Subcutaneous abdominal adipose tissue (tissue), 5 donors: ENCODE measurements around the gene NR6A1.

Experiments used
- H3K27ac ChIP-seq: one replicate; pipeline ENCODE4 v1.7.0; 2013; ENCODE audit warnings: low read depth, mild to moderate bottlenecking, inconsistent platforms, low read length, moderate library complexity
- H3K27me3 ChIP-seq, 5 donors: one replicate each; pipeline ENCODE4 v1.7.0; 2013; ENCODE audit warnings: low read length in 5 of 5, inconsistent platforms in 1 of 5; ENCODE audit not compliant: control insufficient read depth in 5 of 5, insufficient read depth in 4 of 5
- H3K36me3 ChIP-seq, 5 donors: one replicate each; pipeline ENCODE4 v1.7.0; 2013; ENCODE audit warnings: low read length in 5 of 5; ENCODE audit not compliant: control insufficient read depth in 5 of 5, insufficient read depth in 5 of 5
- H3K4me1 ChIP-seq, 5 donors: one replicate each; pipeline ENCODE4 v1.7.0; 2013; ENCODE audit warnings: low read length in 5 of 5, mild to moderate bottlenecking in 3 of 5, moderate library complexity in 1 of 5; ENCODE audit not compliant: control insufficient read depth in 5 of 5, insufficient read depth in 5 of 5
- H3K4me3 ChIP-seq, 5 donors: one replicate each; pipeline ENCODE4 v1.7.0; 2013; ENCODE audit warnings: low read length in 5 of 5, low read depth in 1 of 5
- H3K9ac ChIP-seq, 5 donors: one replicate each; pipeline ENCODE4 v1.7.0; 2013; ENCODE audit warnings: low read length in 5 of 5, mild to moderate bottlenecking in 4 of 5, moderate library complexity in 3 of 5
- H3K9me3 ChIP-seq, 5 donors: one replicate each; pipeline ENCODE4 v1.7.0; 2013; ENCODE audit warnings: low read length in 5 of 5; ENCODE audit not compliant: control insufficient read depth in 5 of 5
- donor health status: healthy.
- donor health status: healthy.
- donor health status: healthy.
- donor health status: healthy.
- donor health status: healthy.

Gene NR6A1

GRCh38 chr9:124771021-124771866, at the start of gene NR6A1:
TSS of gene NR6A1 (minus strand) at chr9:124771311.
- no peaks in the 10 kb centered on the region for H3K36me3 ChIP-seq
- H3K4me3 ChIP-seq = peak within 1 kb of the TSS; percentile 71 to 81 (median 77)
- H3K9me3 ChIP-seq = no peaks in the 10 kb centered on the region
- peaks cover 0 to 34% (median 29%) of the 10 kb centered on the region in 5 donors for H3K4me1 ChIP-seq
- H3K27me3 ChIP-seq = peaks cover 8 to 43% (median 18%) of the 10 kb centered on the region in 5 donors
- H3K27ac ChIP-seq = no peak within 1 kb of the TSS
- peak within 1 kb of the TSS in 4 of 5 donors; percentile 67 to 83 (median 72) for H3K9ac ChIP-seq

DNA sequence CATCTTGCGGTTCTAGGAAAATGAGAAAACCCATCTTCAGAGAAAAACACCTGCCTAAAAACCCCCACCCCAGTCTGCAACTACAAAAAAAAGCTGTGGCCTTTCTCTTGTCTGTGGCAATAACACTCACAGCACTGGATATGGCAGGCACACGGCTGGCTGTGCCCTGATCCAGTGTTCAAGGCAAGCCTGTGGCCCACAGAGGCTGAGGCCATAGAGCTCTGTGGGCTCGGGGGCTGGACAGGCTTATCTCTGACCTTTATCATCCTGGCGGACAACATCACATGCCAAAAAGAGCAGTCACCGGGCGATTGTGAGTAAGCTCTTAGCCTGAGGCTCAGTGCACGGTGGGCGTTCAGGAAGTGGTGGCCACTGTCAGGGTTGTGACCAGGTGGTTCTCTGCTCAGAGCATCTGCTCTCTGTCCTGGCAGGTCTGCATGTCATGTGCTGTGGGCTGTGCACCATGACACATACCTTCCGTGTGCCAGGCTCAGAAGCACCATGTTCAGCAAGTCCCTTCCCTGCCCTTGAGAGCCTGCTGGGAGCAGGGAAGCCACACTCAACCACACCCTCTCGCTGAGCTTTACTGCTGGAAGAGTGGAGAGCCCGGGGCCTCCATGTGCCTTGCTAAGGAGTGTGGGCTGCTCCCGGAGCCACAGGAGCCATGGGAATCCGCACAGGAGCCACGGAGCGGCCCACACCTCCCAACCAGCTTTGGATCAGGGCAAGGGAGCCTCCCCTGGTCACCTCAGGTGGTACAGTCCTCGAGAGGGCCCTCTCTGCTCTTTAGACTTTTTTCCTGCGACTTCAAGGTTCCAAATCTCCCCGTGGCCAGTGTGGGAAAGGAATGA, 47.5 kb upstream of the NR6A1 start:
- no peak overlapping the region for H3K27ac ChIP-seq
- H3K9me3 ChIP-seq = no peaks in the 10 kb centered on the region
- H3K4me1 ChIP-seq = peaks cover 0 to 8% (median 0%) of the 10 kb centered on the region in 5 donors
- no peak overlapping the region for H3K9ac ChIP-seq
- no peak overlapping the region for H3K4me3 ChIP-seq
- no peaks in the 10 kb centered on the region for H3K36me3 ChIP-seq
- no peaks in the 10 kb centered on the region for H3K27me3 ChIP-seq

GRCh38 chr9:124815601-124816000, 44.5 kb upstream of the NR6A1 start:
- Histone ChIP-seq H3K4me1 (peaks cover 0 to 14% (median 9%) of the 10 kb centered on the region in 5 donors), H3K27me3 (no peaks in the 10 kb centered on the region)

GRCh38 chr9:124814164-124814535, 43.0 kb upstream of the NR6A1 start:
- H3K27me3 ChIP-seq = no peaks in the 10 kb centered on the region
- H3K4me1 ChIP-seq = peaks cover 0 to 14% (median 9%) of the 10 kb centered on the region in 5 donors
- H3K4me3 ChIP-seq = no peak overlapping the region
- peaks cover 0 to 17% (median 11%) of the 10 kb centered on the region in 5 donors for H3K36me3 ChIP-seq
- no peak overlapping the region for H3K27ac ChIP-seq
- no peak overlapping the region for H3K9ac ChIP-seq
- no peaks in the 10 kb centered on the region for H3K9me3 ChIP-seq

More at GRCh38 chr9:124815601-124816000, 44.5 kb upstream of the NR6A1 start:
- no peaks in the 10 kb centered on the region for H3K9me3 ChIP-seq
- H3K9ac ChIP-seq = no peak overlapping the region
- no peak overlapping the region for H3K4me3 ChIP-seq
- H3K36me3 ChIP-seq = peaks cover 0 to 4% (median under 1%) of the 10 kb centered on the region in 5 donors
- H3K27ac ChIP-seq = no peak overlapping the region

DNA sequence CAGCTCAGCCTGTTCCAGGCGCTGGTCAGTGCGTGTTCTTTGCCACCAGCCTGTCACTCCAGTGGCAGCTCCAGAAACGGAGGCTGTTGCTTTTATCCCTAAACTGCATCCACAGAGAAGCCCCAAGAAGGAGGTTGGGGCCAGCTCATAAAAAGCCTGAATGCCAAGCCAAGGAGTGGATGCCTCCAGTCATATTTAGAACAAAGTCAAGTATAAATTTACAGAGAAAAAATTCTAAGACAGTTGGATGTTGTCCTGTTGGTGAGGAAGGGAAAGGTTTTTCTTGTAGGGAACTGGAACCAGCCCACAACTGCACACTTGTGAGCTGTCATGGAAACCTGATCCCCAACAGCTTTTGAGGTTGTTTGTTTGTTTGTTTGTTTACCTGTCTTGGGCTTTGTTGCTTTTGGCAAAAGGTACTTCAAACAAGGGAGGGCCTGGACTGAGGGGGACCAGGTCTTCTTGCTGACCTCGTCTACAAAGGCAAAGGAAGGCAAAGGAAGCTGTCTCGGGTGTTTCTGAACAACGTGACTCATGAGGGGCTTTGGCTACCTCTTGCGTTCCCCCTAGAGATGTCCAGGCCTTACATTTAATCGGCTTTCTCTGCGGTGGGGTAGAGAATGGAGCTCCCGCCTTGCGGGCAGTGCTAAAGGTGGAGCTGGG, 42.5 kb upstream of the NR6A1 start:
- no peak overlapping the region for H3K27ac ChIP-seq
- H3K9me3 ChIP-seq = no peaks in the 10 kb centered on the region
- no peaks in the 10 kb centered on the region for H3K27me3 ChIP-seq
- peaks cover 0 to 9% (median 8%) of the 10 kb centered on the region in 5 donors for H3K4me1 ChIP-seq
- peaks cover 0 to 17% (median 11%) of the 10 kb centered on the region in 5 donors for H3K36me3 ChIP-seq
- H3K9ac ChIP-seq = no peak overlapping the region
- H3K4me3 ChIP-seq = no peak overlapping the region

GRCh38 chr9:124813041-124813440, 41.9 kb upstream of the NR6A1 start:
- no peaks in the 10 kb centered on the region for H3K9me3 ChIP-seq
- H3K4me1 ChIP-seq = peaks cover 0 to 9% (median 6%) of the 10 kb centered on the region in 5 donors
- H3K36me3 ChIP-seq = peaks cover 0 to 23% (median 11%) of the 10 kb centered on the region in 5 donors
- H3K9ac ChIP-seq = no peak overlapping the region
- H3K27ac ChIP-seq = no peak overlapping the region
- no peak overlapping the region for H3K4me3 ChIP-seq
- no peaks in the 10 kb centered on the region for H3K27me3 ChIP-seq

DNA sequence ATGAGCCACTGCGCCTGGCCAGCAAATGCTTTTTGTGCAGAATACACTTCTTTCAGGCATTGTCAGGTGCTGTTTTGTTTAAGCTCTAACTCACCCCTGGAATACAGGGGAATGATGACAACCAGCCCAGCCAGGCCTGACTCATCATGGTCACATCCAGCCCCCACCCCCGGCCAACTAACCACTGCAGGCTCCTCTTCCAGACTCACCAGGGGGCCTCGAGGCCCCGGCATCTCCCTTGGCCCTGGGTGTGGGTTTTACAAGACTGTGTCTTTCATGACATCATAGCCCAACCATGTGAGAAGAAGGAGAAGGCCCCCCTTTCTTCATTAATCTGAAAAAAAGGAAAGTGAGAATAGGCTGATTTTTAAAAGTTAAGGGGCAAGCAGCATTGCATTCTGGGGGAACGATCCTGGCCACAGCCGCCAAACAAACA, 41.3 kb upstream of the NR6A1 start:
- Histone ChIP-seq H3K9ac (no peak overlapping the region), H3K27me3 (no peaks in the 10 kb centered on the region), H3K9me3 (no peaks in the 10 kb centered on the region), H3K27ac (no peak overlapping the region), H3K4me3 (no peak overlapping the region), H3K4me1 (peaks cover 0 to 9% (median 6%) of the 10 kb centered on the region in 5 donors), H3K36me3 (peaks cover 0 to 24% (median 11%) of the 10 kb centered on the region in 5 donors)

DNA sequence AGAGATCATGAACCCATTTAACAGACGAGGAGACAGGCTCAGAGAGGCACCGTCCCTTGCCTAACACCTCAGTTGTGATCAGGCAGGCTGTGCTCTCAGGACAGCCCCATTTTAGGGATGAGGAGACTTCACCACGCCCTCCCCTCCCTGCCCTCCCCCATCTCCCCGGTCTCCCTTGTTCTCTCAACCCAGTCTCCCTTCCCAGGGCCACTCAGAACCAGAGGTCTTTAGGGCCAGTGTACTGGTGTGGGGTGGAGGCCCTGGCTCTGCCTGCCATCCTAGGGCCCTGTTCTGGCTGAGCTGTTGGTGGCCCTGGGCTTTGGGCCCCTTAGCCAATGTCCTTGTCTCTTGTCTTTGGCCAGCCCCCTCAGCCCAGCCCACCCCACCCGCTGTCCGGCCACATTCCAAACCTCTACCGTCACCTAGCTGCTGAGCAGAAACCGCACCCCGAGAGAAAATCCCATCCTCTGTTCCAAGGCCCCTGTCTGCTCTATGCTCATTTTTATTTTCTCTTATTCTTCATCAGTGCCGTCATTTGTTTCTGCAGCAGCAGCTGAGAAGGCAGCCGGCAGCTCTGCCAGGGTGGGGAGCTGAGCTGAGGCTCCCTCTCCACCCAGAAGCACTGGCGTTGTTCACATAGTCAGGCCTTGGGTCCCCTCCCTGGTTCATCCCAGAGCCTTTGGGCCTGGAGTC, 39.7 kb upstream of the NR6A1 start:
- Histone ChIP-seq H3K27me3 (no peaks in the 10 kb centered on the region), H3K4me1 (peaks cover 0 to 9% (median 6%) of the 10 kb centered on the region in 5 donors), H3K36me3 (peaks cover 0 to 24% (median 11%) of the 10 kb centered on the region in 5 donors), H3K4me3 (no peak overlapping the region), H3K9ac (no peak overlapping the region), H3K27ac (no peak overlapping the region), H3K9me3 (no peaks in the 10 kb centered on the region)

- Histone ChIP-seq H3K36me3 (peaks cover 0 to 24% (median 11%) of the 10 kb centered on the region in 5 donors), H3K27me3 (no peaks in the 10 kb centered on the region), H3K27ac (no peak overlapping the region), H3K9me3 (no peaks in the 10 kb centered on the region), H3K4me3 (no peak overlapping the region), H3K4me1 (peaks cover 0 to 9% (median 6%) of the 10 kb centered on the region in 5 donors), H3K9ac (no peak overlapping the region)
Measured at GRCh38 chr9:124809741-124810500, 38.8 kb upstream of the NR6A1 start.
